ENCODE data around the gene FBLIM1.
"Not testable (repeated sequence)": the region's sequence is repeated elsewhere in the genome, so short reads cannot be mapped to it uniquely, and the experiment has no call there.

FBLIM1 gene

GRCh38 chr1:15767941-15768340, 9.3 kb downstream of the FBLIM1 start:
- DNase-seq (ENCODE audit: low spot score): no peak

- no peak for DNase-seq (ENCODE audit: low spot score)
Observed at GRCh38 chr1:15768388-15768787, 9.8 kb downstream of the FBLIM1 start.

GRCh38 chr1:15770313-15770962, 11.8 kb downstream of the FBLIM1 start:
- DNase-seq (ENCODE audit: low spot score): no peak

- no peak for DNase-seq (ENCODE audit: low spot score)
Observed at GRCh38 chr1:15771836-15772515, 13.4 kb downstream of the FBLIM1 start.

DNA sequence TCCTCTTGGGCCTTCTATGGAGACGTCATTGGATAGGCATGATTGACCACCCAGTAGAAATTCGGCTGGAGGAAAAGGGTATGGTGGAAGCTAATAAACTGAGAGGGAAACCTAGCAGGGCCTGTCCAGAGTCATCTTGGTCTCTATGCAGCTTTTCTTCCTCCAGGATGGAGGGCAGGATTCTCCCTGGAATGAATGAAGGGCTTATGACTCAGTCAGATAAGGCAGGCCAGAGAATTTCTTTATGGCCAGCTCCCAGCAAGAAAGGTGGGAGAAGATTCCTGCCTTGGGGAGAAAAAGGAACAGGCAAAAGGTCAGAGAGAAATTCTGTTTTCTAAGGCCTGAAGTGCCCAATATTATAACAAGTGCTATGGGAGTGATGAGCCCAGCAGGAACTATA, 17.1 kb downstream of the FBLIM1 start:
- no peak for DNase-seq (ENCODE audit: low spot score)

DNA sequence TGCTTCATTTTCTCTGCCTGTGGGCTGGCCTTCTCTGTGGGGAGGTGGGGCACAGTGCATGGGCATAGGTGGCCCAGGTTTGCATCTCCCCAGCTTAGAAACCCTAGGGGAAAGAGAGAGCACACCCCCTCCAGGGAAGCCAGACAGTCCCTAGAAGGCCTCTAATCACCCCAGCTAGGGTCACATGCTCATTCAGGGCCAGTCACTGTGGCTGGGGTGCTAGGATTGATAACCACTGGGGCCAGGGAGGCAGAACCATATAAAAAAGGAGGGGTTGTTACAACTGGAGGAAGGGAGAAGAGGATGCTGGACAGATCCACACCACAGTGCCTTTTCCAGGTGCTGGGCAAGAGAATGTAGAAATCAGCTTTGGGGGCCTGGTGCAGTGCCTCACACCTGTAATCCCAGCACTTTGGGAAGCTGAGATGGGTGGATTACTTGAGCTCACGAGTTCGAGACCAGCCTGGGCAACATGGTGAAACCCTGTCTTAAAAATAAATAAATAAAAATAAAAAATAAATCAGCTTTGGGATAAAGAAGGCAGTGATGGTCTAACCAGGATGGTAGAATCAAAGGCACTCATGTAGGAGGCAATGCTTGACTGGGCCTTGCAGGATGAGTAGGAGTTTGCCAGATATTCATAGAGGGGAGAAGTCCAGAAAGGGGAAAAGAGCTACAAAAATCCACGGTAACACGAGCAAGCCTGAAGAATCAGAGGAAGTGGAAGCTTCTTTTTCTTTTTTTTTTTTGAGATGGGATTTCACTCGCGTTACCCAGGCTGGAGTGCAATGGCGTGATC, 19.5 kb downstream of the FBLIM1 start:
- DNase-seq (ENCODE audit: low spot score): no peak

GRCh38 chr1:15785683-15786082, 27.1 kb downstream of the FBLIM1 start:
- DNase-seq (ENCODE audit: low spot score): no peak

GRCh38 chr1:15786581-15786980, 28.0 kb downstream of the FBLIM1 start:
- DNase-seq (ENCODE audit: low spot score): peak; percentile 84

GRCh38 chr1:15788624-15789301, 30.2 kb downstream of the FBLIM1 start:
- no peak for DNase-seq (ENCODE audit: low spot score)

DNA sequence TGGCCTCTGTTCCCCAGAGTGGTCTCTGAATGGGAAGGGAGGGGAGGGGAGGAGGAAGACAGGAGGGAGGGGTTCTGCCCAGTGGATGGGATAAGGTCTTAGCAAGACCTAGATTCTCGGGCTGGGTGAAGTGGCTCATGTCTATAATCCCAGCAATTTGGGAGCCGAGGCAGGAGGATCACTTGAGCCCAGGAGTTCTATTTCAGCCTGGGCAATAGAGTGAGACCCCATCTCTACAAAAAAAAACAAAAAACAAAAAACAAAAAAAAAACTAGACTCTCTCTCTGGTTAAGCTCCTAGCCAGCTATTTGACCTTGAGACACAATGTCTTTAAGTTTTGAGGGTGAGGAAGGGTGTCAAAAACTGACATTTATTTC, 37.5 kb downstream of the FBLIM1 start:
- no peak for DNase-seq (ENCODE audit: low spot score)

DNA sequence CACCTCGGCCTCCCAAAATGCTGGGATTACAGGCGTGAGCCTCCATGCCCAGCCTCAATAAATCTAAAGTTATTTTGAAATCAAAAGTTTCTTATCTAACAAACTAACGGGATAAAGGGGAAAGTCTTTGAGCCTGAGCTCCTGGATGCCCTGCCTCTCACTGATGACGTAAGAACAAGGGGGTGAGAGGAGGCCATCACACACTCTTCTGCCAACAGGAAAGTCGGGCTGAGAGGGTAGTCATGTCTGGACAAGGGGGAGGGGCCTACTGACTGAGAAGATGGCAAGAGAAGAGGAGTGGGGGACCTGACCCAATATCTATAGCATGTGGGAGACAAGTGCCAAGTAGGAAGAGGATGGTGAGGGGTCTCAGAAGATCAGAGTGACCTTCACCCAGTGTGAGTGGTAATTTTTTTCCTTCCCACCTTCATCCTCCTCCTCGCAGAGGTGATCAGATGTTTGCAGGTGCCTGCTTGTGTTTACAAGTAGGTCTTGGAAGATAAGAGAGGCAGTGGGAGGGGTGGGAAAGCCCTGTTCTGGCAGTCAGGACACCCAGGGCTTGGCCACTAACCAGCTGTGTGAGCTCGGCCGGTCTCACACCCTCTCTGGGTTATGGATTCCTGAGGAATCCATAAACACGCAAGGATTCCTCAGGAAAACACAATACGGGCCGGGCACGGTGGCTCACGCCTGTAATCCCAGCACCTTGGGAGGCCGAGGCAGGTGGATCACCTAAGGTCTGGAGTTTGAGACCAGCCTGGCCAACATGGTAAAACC, 39.2 kb downstream of the FBLIM1 start:
- DNase-seq (ENCODE audit: low spot score): no peak

- DNase-seq (ENCODE audit: low spot score): peak; percentile 95
Observed at GRCh38 chr1:15799004-15799867, 40.6 kb downstream of the FBLIM1 start.

- DNase-seq (ENCODE audit: low spot score): peak; percentile 60
Observed at GRCh38 chr1:15799928-15800835, 41.6 kb downstream of the FBLIM1 start.

DNA sequence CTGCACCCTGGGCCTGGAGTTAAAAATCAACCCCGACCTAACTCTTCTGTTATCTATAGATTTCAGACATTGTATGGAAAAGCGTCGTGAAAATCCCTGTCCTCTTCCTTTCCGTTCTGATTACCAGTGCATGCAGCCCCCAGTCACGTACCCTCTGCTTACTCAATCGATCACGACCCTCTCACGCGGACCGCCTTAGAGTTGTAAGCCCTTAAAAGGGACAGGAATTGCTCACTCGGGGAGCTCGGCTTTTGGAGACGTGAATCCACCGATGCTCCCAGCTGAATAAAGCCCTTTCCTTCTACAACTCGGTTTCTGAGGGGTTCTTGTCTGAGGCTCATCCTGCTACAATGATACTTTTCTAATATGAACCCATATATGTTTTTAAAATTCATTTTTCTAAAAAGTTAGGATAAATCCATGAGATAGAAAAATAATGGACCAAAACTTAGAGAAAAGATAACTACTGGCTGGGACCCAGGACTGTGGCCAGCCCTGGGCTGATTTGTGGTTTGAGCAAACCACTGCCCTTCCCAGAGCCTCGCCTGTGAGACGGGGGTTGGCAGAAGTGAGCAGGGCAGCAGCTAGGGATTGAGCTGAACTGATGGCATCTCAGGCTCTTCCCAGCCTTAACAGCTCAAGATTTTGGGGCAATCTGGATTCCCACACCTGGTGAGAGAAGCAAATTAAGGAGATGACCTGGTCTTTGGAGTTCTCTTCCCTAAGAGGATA, 43.8 kb downstream of the FBLIM1 start:
- peak; percentile 51 for DNase-seq (ENCODE audit: low spot score)

- DNase-seq (ENCODE audit: low spot score): no peak
Observed at GRCh38 chr1:15803380-15803779, 44.8 kb downstream of the FBLIM1 start.

DNA sequence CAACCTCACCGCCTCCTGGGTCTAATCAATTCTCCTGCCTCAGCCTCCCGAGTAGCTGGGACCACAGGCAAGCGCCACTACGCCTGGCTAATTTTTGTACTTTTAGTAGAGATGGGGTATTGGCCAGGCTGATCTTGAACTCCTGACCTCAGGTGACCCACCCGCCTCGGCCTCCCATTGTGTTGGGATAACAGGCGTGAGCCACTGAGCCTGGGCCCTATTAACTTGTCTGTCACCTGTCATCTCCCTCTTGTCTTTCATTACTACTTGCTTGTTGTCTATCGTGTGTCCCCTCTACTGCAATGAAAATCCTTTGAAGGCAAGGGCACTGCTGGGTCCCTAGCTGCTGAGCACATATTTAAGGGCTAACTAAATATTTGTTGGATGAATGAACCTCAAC, 45.5 kb downstream of the FBLIM1 start:
- DNase-seq (ENCODE audit: low spot score): no peak

- no peak for DNase-seq (ENCODE audit: low spot score)
Observed at GRCh38 chr1:15807121-15807520, 48.5 kb downstream of the FBLIM1 start.

- not testable (repeated sequence) for DNase-seq (ENCODE audit: low spot score)
Observed at GRCh38 chr1:15807549-15807948, 49.0 kb downstream of the FBLIM1 start, which contains the start of gene UQCRHL. Gene UQCRHL (minus strand): TSS chr1:15807649. CDS start chr1:15807649, 0 bp downstream.

- DNase-seq (ENCODE audit: low spot score): no peak
Observed at GRCh38 chr1:15808955-15809354, 50.4 kb downstream of the FBLIM1 start.
